ENCODE results near the gene EEF1A2.

EEF1A2 gene

GRCh38 chr20:63492518-63492917 is 6.4 kb downstream of the EEF1A2 start:
- TF ChIP-seq CTCF (IDR thresholded peaks at IDR 0.05; ENCODE audit: insufficient read depth, low read length, poor library complexity, severe bottlenecking), result no peak
- Histone ChIP-seq H3K27me3 (replicated peaks; ENCODE audit: control insufficient read depth, insufficient read depth, low read length) (no peaks in the 10 kb centered on the region; the same call in 1 of the 2 replicates), H3K4me3 (replicated peaks; ENCODE audit: low read depth, low read length) (no peak overlapping the region), H3K36me3 (ENCODE audit: control insufficient read depth, insufficient read depth, low read length) (no peaks in the 10 kb centered on the region)
- no peak for DNase-seq (ENCODE audit: extremely low read depth, insufficient read length)

- H3K36me3 ChIP-seq (ENCODE audit: control insufficient read depth, insufficient read depth, low read length), result no peaks in the 10 kb centered on the region
- DNase-seq (ENCODE audit: extremely low read depth, insufficient read length), result no peak
- TF ChIP-seq CTCF (IDR thresholded peaks at IDR 0.05; ENCODE audit: insufficient read depth, low read length, poor library complexity, severe bottlenecking), result no peak
- H3K4me3 ChIP-seq (replicated peaks; ENCODE audit: low read depth, low read length), result no peak overlapping the region
- H3K27me3 ChIP-seq (replicated peaks; ENCODE audit: control insufficient read depth, insufficient read depth, low read length), result no peaks in the 10 kb centered on the region; the same call in 1 of the 2 replicates
These were observed 7.2 kb downstream of the EEF1A2 start for GRCh38 chr20:63491635-63492230.

- no peak for TF ChIP-seq CTCF (IDR thresholded peaks at IDR 0.05; ENCODE audit: insufficient read depth, low read length, poor library complexity, severe bottlenecking)
- no peaks in the 10 kb centered on the region for H3K36me3 ChIP-seq (ENCODE audit: control insufficient read depth, insufficient read depth, low read length)
- no peak for DNase-seq (ENCODE audit: extremely low read depth, insufficient read length)
- no peak overlapping the region for H3K4me3 ChIP-seq (replicated peaks; ENCODE audit: low read depth, low read length)
- H3K27me3 ChIP-seq (replicated peaks; ENCODE audit: control insufficient read depth, insufficient read depth, low read length), result no peaks in the 10 kb centered on the region; the same call in 1 of the 2 replicates
These were observed 7.8 kb downstream of the EEF1A2 start for GRCh38 chr20:63491078-63491477.

- Histone ChIP-seq H3K27me3 (replicated peaks; ENCODE audit: control insufficient read depth, insufficient read depth, low read length) (no peaks in the 10 kb centered on the region; the same call in 1 of the 2 replicates), H3K36me3 (ENCODE audit: control insufficient read depth, insufficient read depth, low read length) (no peaks in the 10 kb centered on the region), H3K4me3 (replicated peaks; ENCODE audit: low read depth, low read length) (no peak overlapping the region)
- DNase-seq (ENCODE audit: extremely low read depth, insufficient read length), result no peak
- no peak for TF ChIP-seq CTCF (IDR thresholded peaks at IDR 0.05; ENCODE audit: insufficient read depth, low read length, poor library complexity, severe bottlenecking)
These were observed 8.5 kb downstream of the EEF1A2 start for GRCh38 chr20:63490416-63490815.

- H3K27me3 ChIP-seq (replicated peaks; ENCODE audit: control insufficient read depth, insufficient read depth, low read length), result no peaks in the 10 kb centered on the region; the same call in 1 of the 2 replicates
- no peaks in the 10 kb centered on the region for H3K36me3 ChIP-seq (ENCODE audit: control insufficient read depth, insufficient read depth, low read length)
- no peak overlapping the region for H3K4me3 ChIP-seq (replicated peaks; ENCODE audit: low read depth, low read length)
These were observed 10.3 kb downstream of the EEF1A2 start for GRCh38 chr20:63488315-63489251.

More at GRCh38 chr20:63488315-63489251, 10.3 kb downstream of the EEF1A2 start:
- DNase-seq (ENCODE audit: extremely low read depth, insufficient read length), result no peak
- no peak for TF ChIP-seq CTCF (IDR thresholded peaks at IDR 0.05; ENCODE audit: insufficient read depth, low read length, poor library complexity, severe bottlenecking)
